GM12801 (cell line): ENCODE measurements around the gene EXOC5.

Experiments
- TF ChIP-seq, protein P1 (sequence below): IDR thresholded peaks from one replicate; pipeline ENCODE4 v1.5.1; 2011; ENCODE audit warnings: control low read depth; ENCODE audit not compliant: insufficient read length; ENCODE audit errors: extremely low read depth

Gene EXOC5

DNA sequence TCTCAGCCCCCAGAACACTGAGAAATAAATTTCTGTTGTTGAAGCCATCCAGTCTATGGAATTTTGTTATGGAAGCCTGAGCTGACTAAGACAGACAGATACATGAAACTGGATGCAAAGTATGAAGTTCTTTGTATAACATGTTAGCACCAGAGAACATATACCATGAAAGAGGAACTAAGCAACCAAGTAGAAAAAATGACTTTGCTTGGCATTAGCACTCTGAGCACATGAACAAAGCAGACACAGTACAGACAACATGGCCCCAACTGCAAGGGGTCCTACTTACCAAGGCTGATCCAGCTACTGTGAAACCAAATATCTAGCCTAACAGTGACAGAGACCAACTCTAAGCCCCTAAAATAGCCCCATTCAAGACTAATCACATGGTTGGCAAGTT, 13.8 kb downstream of the EXOC5 start:
- TF ChIP-seq, protein P1, sequence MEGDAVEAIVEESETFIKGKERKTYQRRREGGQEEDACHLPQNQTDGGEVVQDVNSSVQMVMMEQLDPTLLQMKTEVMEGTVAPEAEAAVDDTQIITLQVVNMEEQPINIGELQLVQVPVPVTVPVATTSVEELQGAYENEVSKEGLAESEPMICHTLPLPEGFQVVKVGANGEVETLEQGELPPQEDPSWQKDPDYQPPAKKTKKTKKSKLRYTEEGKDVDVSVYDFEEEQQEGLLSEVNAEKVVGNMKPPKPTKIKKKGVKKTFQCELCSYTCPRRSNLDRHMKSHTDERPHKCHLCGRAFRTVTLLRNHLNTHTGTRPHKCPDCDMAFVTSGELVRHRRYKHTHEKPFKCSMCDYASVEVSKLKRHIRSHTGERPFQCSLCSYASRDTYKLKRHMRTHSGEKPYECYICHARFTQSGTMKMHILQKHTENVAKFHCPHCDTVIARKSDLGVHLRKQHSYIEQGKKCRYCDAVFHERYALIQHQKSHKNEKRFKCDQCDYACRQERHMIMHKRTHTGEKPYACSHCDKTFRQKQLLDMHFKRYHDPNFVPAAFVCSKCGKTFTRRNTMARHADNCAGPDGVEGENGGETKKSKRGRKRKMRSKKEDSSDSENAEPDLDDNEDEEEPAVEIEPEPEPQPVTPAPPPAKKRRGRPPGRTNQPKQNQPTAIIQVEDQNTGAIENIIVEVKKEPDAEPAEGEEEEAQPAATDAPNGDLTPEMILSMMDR: no peak

DNA sequence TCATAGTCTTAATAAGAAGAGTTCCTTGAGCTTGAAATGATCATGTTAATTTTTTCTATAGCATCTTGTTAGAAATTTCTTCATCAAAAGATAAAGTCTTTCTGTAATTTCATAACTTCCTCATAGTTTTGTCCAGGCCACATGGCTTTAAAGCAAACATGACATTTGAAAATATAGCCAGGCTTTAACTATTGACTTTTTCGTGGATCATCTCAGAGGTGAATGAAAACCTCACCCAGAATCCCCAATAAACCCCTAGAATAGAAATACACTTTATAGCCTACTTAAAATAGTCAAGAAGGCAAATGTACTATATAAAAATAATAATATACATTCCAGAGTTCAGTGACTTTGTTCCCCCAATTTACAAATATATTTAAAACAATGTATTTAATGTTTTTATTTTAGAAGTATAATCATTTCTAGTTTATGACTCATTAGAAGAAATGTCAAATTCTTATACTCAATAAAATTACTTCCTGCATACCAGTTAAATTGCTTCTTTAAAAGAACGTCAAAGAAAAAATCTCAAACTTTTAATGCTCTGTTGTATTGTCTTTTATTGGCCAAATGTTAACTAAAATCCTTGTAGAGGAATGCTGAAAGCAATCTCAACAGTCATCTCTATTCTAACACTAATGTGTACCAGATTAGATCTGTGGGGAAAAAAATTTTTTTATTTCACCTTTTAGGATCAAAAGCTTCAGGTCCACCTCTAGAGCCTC, 21.6 kb downstream of the EXOC5 start:
- TF ChIP-seq, protein P1: no peak

DNA sequence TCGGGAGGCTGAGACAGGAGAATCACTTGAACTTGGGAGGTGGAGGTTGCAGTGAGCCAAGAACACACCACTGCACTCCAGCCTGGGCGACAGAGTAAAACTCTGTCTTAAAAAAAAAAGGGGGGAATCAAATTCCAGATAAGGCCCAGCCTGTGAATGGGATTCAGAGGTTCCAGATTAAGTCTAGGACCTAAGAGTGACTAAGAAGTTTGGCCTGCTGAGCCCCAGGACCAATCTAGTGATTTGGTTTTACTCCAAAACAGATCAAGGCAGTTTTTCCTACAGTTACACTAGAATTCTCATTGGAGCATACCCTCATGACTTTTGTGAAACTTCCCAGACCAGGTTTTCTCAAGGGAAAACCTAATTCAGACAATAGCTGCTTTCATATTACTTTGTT, 22.8 kb downstream of the EXOC5 start:
- TF ChIP-seq, protein P1: no peak

DNA sequence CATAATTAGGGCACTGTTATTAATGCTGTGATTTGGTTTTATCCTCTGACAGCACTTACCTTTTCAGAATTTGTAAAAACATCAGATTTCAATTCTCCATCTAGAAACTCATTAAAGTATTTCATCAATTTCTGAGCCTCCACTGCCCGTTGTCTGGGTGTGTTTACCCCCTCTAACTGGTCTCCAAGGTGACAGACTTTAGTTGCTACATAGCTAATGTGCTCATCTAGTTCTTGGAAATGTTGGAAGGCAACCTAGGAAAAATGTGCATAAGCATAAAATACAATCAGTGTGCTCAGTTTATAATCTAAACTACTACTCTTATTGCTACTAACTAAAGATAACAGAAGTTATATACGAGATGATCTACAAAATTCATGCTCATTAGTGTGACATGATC, 24.6 kb downstream of the EXOC5 start:
- TF ChIP-seq, protein P1: no peak

DNA sequence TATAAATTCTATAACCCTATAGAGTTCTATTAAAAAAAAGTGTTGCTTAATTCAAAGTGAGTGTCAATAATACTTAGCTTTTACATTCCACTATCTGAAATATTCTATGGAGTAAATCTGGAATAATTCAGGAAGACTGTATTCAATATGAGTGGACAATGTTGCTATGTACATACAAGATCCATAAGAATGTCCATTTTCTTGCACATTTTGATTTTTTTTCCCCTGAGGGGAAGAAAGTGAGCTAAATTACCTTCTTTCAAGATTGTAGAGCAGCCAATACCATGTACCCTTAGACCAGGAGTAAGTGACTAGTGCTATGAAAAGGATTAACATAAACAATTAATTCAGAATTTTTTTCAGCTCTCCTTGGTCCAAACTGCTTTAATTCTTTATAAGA, 25.4 kb downstream of the EXOC5 start:
- TF ChIP-seq, protein P1: no peak

DNA sequence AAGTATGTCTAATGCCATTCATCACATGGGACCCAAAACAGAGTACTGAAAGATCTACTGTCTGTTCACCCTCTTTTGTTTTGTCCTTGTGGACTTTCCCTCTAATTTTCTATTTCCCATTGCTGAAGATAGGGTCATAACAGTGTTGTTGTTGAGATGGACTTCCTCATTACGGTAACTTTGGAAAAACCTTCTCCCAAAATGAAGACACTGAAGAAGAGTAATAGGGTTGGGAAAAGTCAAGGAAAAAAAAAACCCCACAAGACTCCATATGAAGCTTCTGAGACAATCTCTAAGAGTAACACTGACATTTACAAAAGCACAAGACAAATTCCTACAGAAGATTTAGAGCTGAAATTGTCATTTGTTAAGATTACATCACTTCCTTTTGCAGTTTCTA, 36.7 kb downstream of the EXOC5 start:
- TF ChIP-seq, protein P1: no peak

DNA sequence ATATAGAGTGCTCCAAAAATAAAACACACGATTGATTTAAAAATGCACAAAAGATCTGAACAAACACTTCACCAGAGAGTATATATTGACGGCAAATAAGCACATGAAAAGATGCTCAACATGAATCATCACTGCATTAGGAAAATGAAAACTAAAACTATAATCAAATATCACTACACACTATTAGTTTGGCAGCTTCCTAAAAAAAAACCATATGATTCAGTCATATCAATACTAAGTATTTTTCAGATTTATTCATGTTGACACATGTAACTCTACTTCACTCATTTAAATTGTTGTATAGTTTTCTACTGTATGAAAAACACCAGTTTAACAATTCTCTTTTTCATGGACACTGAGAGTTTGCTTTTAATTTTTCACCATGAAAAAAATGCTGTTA, 41.6 kb downstream of the EXOC5 start:
- TF ChIP-seq, protein P1: no peak
